Measurements from ENCODE around the gene RAB40C. TPM values are rescaled to one million over a fixed set of nuclear protein-coding genes. Genes with fewer than 3 reads are reported as not detected.

Gene RAB40C
- total and polyA plus RNA-seq, 2 donors, result 20.1 to 43.3 TPM

DNA sequence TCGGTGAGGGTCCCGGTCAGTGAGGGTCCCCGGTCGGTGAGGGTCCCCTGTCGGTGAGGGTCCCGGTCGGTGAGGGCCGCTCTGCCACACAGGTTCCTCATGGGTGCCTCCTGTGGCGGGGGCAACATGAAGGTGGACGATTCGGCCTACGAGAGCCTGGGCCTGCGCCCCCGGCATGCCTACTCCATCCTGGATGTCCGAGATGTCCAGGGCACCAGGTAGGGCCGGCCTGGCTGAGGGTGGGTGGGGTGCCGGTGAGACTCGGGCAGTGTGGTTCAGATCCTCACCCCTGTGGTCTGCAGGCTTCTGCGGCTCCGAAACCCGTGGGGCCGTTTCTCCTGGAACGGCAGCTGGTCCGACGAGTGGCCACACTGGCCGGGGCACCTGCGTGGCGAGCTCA lies 38.7 kb upstream of the RAB40C start:
- Histone ChIP-seq H3K36me3 (ENCODE audit: control insufficient read depth in 2 of 2, insufficient read depth in 2 of 2, low read length in 1 of 2) (peaks cover 22 to 79% of the 10 kb centered on the region in 2 donors), H3K27ac (ENCODE audit: low read depth in 1 of 2, low read length in 1 of 2) (no peak overlapping the region), H3K27me3 (ENCODE audit: control insufficient read depth in 2 of 2, insufficient read depth in 1 of 2, low read length in 1 of 2) (no peaks in the 10 kb centered on the region), H3K4me3 (ENCODE audit: low read length in 2 of 2) (no peak overlapping the region), H3K9me3 (ENCODE audit: control insufficient read depth in 2 of 2, insufficient read depth in 1 of 2, low read length in 1 of 2) (peaks cover 0 to 1% of the 10 kb centered on the region in 2 donors), H3K4me1 (ENCODE audit: control insufficient read depth in 2 of 2, insufficient read depth in 2 of 2, low read length in 2 of 2) (no peaks in the 10 kb centered on the region)
- no peak for DNase-seq (ENCODE audit: low read depth in 6 of 9, low spot score in 9 of 9)
- 98% methylated on average over 28 of the region's 28 CpGs for WGBS

DNA sequence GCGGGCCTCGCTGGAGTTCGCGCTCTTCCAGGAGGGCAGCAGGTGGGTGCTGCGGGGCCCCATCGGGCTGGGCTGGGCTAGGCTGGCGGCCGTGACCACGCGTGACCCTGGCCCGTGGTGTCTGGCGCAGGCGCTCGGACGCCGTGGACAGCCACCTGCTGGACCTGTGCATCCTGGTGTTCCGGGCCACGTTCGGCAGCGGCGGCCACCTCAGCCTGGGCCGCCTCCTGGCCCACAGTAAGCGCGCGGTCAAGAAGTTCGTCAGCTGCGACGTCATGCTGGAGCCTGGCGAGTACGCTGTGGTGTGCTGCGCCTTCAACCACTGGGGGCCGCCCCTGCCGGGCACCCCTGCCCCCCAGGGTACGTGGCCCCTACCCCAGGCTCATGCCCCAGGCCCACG lies 37.7 kb upstream of the RAB40C start:
- Histone ChIP-seq H3K9me3 (ENCODE audit: control insufficient read depth in 2 of 2, insufficient read depth in 1 of 2, low read length in 1 of 2) (peaks cover 0 to 1% of the 10 kb centered on the region in 2 donors), H3K4me1 (ENCODE audit: control insufficient read depth in 2 of 2, insufficient read depth in 2 of 2, low read length in 2 of 2) (no peaks in the 10 kb centered on the region), H3K36me3 (ENCODE audit: control insufficient read depth in 2 of 2, insufficient read depth in 2 of 2, low read length in 1 of 2) (peaks cover 22 to 75% of the 10 kb centered on the region in 2 donors), H3K27me3 (ENCODE audit: control insufficient read depth in 2 of 2, insufficient read depth in 1 of 2, low read length in 1 of 2) (peaks cover 0 to 2% of the 10 kb centered on the region in 2 donors), H3K27ac (ENCODE audit: low read depth in 1 of 2, low read length in 1 of 2) (no peak overlapping the region), H3K4me3 (ENCODE audit: low read length in 2 of 2) (no peak overlapping the region)
- DNase-seq (ENCODE audit: low read depth in 6 of 9, low spot score in 9 of 9), result no peak
- WGBS, result 98% methylated on average over 35 of the region's 35 CpGs

DNA sequence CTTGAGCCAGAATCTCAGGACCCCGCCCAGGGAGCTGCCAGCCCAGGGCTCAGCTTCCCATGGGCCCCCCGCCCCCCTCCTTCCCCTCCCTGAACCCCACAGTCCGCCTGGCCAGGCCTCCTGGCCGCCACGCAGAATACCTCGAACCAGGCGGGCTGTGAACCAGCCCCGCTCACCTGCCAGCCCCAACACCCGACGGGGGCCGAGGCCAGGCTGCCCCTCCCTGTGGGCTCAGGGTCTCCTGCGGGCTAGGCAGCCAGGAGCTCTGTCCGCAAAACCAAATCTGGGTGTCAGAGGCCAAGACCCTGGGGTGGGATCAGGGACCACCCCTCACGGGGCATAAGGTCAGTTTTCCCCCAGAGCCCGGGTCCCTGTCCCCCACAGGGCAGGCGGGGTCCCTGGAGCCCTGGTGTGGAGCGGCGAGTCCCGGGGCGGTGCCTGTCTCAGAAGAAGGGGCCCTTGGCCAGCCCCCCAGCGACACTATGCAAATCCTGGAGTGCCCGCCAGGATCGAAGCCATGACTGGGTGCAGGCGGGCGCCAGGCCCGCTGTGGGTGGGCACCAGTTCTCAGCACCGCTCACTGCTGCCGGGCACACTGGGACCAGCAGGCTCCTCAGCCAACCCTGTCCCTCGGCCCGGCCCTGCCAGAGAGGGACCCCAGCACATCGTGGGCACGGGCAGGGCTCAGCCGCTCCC lies 36.1 kb upstream of the RAB40C start:
- Histone ChIP-seq H3K4me3 (ENCODE audit: low read length in 2 of 2) (no peak overlapping the region), H3K36me3 (ENCODE audit: control insufficient read depth in 2 of 2, insufficient read depth in 2 of 2, low read length in 1 of 2) (peaks cover 19 to 60% of the 10 kb centered on the region in 2 donors), H3K27me3 (ENCODE audit: control insufficient read depth in 2 of 2, insufficient read depth in 1 of 2, low read length in 1 of 2) (peaks cover 9 to 18% of the 10 kb centered on the region in 2 donors), H3K4me1 (ENCODE audit: control insufficient read depth in 2 of 2, insufficient read depth in 2 of 2, low read length in 2 of 2) (peaks cover 0 to 5% of the 10 kb centered on the region in 2 donors), H3K9me3 (ENCODE audit: control insufficient read depth in 2 of 2, insufficient read depth in 1 of 2, low read length in 1 of 2) (peaks cover 0 to 1% of the 10 kb centered on the region in 2 donors), H3K27ac (ENCODE audit: low read depth in 1 of 2, low read length in 1 of 2) (no peak overlapping the region)
- 98% methylated on average over 33 of the region's 33 CpGs for WGBS
- DNase-seq (ENCODE audit: low read depth in 6 of 9, low spot score in 9 of 9), result no peak

DNA sequence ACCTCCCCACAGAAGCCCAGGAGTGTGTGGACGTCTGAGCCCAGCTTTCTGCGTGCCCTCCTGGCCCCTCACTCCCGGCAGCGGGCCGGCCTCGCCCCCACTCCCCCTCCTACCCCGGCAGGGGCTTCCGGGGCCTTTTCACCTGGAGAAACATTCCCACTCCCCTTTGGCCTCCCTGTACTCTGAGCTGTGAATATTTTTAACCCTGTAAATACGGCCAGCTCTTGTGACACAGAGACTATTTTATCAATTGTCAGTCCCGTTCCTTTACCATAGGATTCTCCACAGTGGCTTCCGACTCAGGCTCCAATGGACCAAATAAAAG lies 35.6 kb upstream of the RAB40C start:
- WGBS, result 95% methylated on average over 11 of the region's 11 CpGs
- Histone ChIP-seq H3K4me3 (ENCODE audit: low read length in 2 of 2) (no peak overlapping the region), H3K27ac (ENCODE audit: low read depth in 1 of 2, low read length in 1 of 2) (no peak overlapping the region), H3K9me3 (ENCODE audit: control insufficient read depth in 2 of 2, insufficient read depth in 1 of 2, low read length in 1 of 2) (peaks cover 0 to 1% of the 10 kb centered on the region in 2 donors), H3K27me3 (ENCODE audit: control insufficient read depth in 2 of 2, insufficient read depth in 1 of 2, low read length in 1 of 2) (peaks cover 14 to 23% of the 10 kb centered on the region in 2 donors), H3K4me1 (ENCODE audit: control insufficient read depth in 2 of 2, insufficient read depth in 2 of 2, low read length in 2 of 2) (peaks cover 0 to 5% of the 10 kb centered on the region in 2 donors), H3K36me3 (ENCODE audit: control insufficient read depth in 2 of 2, insufficient read depth in 2 of 2, low read length in 1 of 2) (peaks cover 17 to 55% of the 10 kb centered on the region in 2 donors)
- DNase-seq (ENCODE audit: low read depth in 6 of 9, low spot score in 9 of 9), result no peak

DNA sequence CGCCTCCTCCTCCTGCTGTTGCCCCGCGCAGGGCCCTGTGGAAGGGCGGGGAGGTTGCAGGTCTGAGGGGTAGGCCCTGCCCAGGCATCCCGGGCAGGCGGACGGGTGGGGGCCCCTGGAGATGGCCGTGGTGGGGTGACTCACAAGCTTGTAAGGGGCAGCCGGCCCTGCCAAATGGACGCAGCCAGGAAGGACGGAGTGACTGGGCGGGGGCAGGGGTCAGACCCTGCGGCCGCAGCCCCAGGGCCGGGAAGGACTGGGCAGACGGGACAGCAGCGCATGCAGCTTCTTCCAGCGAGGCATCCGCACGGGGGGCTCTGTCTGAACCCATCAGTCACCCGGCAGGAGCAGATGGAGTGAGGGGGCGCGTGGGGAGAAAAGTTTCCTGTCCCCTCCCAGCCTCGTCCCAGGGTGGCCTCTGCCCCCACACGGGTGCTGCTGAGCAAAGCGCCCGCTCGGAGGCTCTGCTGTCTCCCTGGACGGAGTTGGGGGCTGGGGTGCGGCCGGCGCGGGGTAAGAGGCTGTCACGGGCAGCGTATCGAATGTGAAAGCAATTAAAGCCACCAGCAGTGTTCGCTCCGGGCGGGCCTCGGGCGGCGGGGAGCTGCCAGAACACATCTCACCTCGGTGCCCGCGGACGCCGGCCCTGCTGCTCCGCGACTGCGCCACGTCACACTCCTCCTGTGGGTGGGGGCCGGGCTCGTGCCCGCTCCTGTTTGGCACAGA lies 35.1 kb upstream of the RAB40C start:
- no peak overlapping the region for H3K4me3 ChIP-seq (ENCODE audit: low read length in 2 of 2)
- 91% methylated on average over 54 of the region's 54 CpGs for WGBS
- no peak for DNase-seq (ENCODE audit: low read depth in 6 of 9, low spot score in 9 of 9)
- H3K36me3 ChIP-seq (ENCODE audit: control insufficient read depth in 2 of 2, insufficient read depth in 2 of 2, low read length in 1 of 2), result peaks cover 12 to 50% of the 10 kb centered on the region in 2 donors
- H3K4me1 ChIP-seq (ENCODE audit: control insufficient read depth in 2 of 2, insufficient read depth in 2 of 2, low read length in 2 of 2), result peaks cover 0 to 5% of the 10 kb centered on the region in 2 donors
- H3K27me3 ChIP-seq (ENCODE audit: control insufficient read depth in 2 of 2, insufficient read depth in 1 of 2, low read length in 1 of 2), result peaks cover 20 to 29% of the 10 kb centered on the region in 2 donors
- peaks cover 1 to 4% of the 10 kb centered on the region in 2 donors for H3K9me3 ChIP-seq (ENCODE audit: control insufficient read depth in 2 of 2, insufficient read depth in 1 of 2, low read length in 1 of 2)
- no peak overlapping the region for H3K27ac ChIP-seq (ENCODE audit: low read depth in 1 of 2, low read length in 1 of 2)

DNA sequence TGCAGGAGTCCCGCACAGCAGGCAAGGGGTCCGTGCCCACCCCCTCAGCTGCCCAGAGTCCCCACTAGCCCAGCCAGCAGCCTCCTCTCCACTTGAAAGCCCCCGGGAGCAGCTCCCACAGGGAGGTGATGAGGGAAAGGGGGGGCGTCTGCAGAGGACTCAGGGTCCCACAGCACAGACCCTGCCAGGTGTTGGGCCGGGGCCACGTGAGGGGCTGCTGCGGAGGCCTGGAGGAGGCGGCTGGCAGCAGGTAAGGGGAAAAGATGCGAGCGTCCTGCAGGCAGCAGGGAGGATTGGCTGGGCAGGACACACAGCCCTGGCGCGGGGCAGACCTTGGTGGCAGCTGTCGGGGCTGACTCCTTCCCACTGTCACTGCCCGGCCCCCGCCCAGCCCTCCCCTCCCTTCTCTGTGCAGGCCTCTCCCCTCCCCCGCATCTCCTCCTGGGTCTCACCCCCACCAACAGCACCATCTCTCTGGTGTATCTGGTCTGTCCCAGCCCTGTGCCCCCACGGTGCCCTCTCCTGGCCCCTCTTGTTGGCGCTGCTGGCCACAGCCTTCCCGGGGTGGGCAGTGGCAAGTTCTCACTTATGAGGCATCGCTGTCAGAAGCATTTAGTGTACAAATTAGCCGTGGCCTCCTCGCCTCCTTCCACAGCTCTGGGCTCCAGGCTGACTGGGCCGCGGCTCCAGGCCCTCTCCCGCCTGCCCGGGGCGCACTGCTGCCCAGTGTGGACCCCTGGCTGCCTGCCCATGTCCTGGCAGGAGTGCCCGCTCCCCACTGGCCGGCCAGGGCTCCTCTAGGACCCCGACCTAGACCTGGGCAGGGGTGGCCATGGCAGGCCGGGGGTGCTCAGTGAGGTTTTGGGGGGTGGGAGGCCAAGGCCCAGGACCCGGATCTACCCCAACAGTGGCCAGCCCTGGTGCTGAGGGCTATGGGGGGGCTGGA lies 34.1 kb upstream of the RAB40C start:
- H3K4me1 ChIP-seq (ENCODE audit: control insufficient read depth in 2 of 2, insufficient read depth in 2 of 2, low read length in 2 of 2), result peaks cover 0 to 5% of the 10 kb centered on the region in 2 donors
- H3K27ac ChIP-seq (ENCODE audit: low read depth in 1 of 2, low read length in 1 of 2), result no peak overlapping the region
- no peak for DNase-seq (ENCODE audit: low read depth in 6 of 9, low spot score in 9 of 9)
- WGBS, result 92% methylated on average over 32 of the region's 32 CpGs
- peaks cover 12 to 41% of the 10 kb centered on the region in 2 donors for H3K36me3 ChIP-seq (ENCODE audit: control insufficient read depth in 2 of 2, insufficient read depth in 2 of 2, low read length in 1 of 2)
- no peak overlapping the region for H3K4me3 ChIP-seq (ENCODE audit: low read length in 2 of 2)
- H3K27me3 ChIP-seq (ENCODE audit: control insufficient read depth in 2 of 2, insufficient read depth in 1 of 2, low read length in 1 of 2), result peaks cover 29 to 31% of the 10 kb centered on the region in 2 donors
- H3K9me3 ChIP-seq (ENCODE audit: control insufficient read depth in 2 of 2, insufficient read depth in 1 of 2, low read length in 1 of 2), result peaks cover 1 to 4% of the 10 kb centered on the region in 2 donors

DNA sequence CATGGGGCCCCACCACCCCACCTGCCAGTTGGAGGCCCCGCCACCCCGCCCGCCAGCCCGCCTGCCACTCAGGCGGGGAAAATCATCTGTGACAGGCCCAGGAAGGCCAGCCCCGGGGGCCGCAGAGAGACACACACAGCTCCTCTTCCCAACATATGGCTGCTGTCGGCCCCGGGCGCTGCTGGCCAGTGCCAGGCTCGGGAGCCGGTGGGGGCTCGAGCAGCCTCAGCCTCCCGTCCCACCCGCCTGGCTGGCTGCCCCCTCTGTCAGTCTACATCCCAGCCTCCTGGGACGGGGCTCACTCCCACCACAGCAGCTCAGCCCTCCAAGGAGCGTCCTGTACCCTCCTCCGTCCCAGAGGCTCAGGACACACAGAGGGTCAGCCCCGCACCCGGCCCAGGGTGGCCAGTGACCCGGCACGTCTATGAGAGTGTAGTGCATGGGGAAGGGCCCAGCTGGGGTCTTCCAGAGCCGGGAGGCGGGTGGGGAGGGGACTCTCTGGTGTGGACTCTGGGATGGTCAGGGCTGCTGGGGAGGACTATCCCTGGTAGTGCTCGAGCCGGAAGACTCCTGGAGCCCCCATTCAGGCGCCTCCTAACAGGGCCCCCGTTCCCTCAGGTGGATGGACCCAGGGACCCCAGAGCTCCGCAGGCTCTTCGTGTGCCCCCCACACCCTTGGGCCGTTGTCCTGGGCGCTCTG lies 33.2 kb upstream of the RAB40C start:
- no peak for DNase-seq (ENCODE audit: low read depth in 6 of 9, low spot score in 9 of 9)
- H3K4me3 ChIP-seq (ENCODE audit: low read length in 2 of 2), result no peak overlapping the region
- H3K4me1 ChIP-seq (ENCODE audit: control insufficient read depth in 2 of 2, insufficient read depth in 2 of 2, low read length in 2 of 2), result peaks cover 0 to 5% of the 10 kb centered on the region in 2 donors
- peaks cover 37 to 39% of the 10 kb centered on the region in 2 donors for H3K27me3 ChIP-seq (ENCODE audit: control insufficient read depth in 2 of 2, insufficient read depth in 1 of 2, low read length in 1 of 2)
- peaks cover 9 to 33% of the 10 kb centered on the region in 2 donors for H3K36me3 ChIP-seq (ENCODE audit: control insufficient read depth in 2 of 2, insufficient read depth in 2 of 2, low read length in 1 of 2)
- H3K9me3 ChIP-seq (ENCODE audit: control insufficient read depth in 2 of 2, insufficient read depth in 1 of 2, low read length in 1 of 2), result peaks cover 0 to 4% of the 10 kb centered on the region in 2 donors
- 97% methylated on average over 32 of the region's 32 CpGs for WGBS
- H3K27ac ChIP-seq (ENCODE audit: low read depth in 1 of 2, low read length in 1 of 2), result no peak overlapping the region

DNA sequence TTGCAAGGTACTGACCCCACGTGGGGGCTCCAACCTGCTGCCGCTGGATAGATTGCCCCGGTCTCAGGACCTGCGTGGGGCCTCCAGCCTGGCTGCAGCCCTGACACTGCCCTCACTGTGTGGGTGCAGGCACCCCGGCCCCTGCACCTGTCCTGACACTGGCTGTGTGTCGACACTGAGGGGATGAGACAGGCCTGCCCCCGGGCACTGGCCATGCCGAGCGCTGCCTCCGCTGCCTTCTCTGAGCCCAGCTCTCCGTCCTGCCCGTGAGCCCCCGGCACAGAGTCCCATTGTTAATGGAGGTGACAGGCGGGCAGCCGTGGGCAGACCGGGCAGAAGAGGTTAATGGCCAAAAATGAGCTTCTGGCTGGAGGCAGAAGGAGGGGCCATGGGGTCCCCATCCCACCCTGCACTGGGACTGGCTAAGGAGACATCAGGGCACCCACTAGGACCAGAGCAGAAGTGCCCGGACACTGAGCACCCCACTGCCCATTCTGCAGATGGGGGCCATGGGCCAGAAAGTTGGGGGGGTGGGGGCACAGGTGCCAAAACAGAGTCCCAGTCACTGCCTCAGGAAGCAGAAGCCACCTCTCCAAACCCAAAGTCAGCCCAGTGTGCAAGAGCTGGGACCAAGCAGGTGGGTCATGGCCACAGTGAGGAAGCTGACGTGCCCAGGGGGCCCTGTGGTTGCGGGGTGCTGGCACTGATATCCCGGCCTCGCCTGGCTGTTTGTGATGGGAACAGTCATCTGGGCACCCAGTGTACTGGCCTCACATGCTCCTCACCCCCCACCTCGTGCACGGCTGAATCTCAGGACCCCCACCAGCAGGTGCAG lies 32.2 kb upstream of the RAB40C start:
- H3K4me3 ChIP-seq (ENCODE audit: low read length in 2 of 2), result no peak overlapping the region
- peaks cover 0 to 4% of the 10 kb centered on the region in 2 donors for H3K9me3 ChIP-seq (ENCODE audit: control insufficient read depth in 2 of 2, insufficient read depth in 1 of 2, low read length in 1 of 2)
- peaks cover 6 to 22% of the 10 kb centered on the region in 2 donors for H3K36me3 ChIP-seq (ENCODE audit: control insufficient read depth in 2 of 2, insufficient read depth in 2 of 2, low read length in 1 of 2)
- H3K27ac ChIP-seq (ENCODE audit: low read depth in 1 of 2, low read length in 1 of 2), result no peak overlapping the region
- 71% methylated on average over 23 of the region's 23 CpGs for WGBS
- no peak for DNase-seq (ENCODE audit: low read depth in 6 of 9, low spot score in 9 of 9)
- H3K4me1 ChIP-seq (ENCODE audit: control insufficient read depth in 2 of 2, insufficient read depth in 2 of 2, low read length in 2 of 2), result peaks cover 0 to 5% of the 10 kb centered on the region in 2 donors
- peaks cover 45 to 50% of the 10 kb centered on the region in 2 donors for H3K27me3 ChIP-seq (ENCODE audit: control insufficient read depth in 2 of 2, insufficient read depth in 1 of 2, low read length in 1 of 2)
